H1 (cell line): Measurements from ENCODE around the gene RARA. TPM values are rescaled to one million over a fixed set of nuclear protein-coding genes. Genes with fewer than 3 reads are reported as not detected.

Experiments used
- CTCF ChIA-PET: fragments of 300-600 bp; sonication (Branson Sonifier 250); formaldehyde crosslinking; loops from one replicate; lab custom pipeline; 2021; ENCODE audit not compliant: partially characterized antibody; lab: Charles Lee
- POLR2A ChIA-PET: fragments of 300-600 bp; sonication (Branson Sonifier 250); formaldehyde crosslinking; loops from one replicate; lab custom pipeline; 2021; ENCODE audit warnings: inconsistent platforms; ENCODE audit not compliant: partially characterized antibody; lab: Charles Lee
- DNase-seq, 2 experiments: peaks; one replicate each; pipeline versions ENCODE4 v3.0.0 to v3.0.0-alpha.2; 2010 to 2022; ENCODE audit warnings: low spot score in 2 of 2, low read depth in 1 of 2, mixed read lengths in 1 of 2
- FAIRE-seq: peaks from 2 replicates; lab custom pipeline; 2011; peaks lifted over from hg19 to GRCh38; lab: Jason Lieb, UNC
- H2AFZ ChIP-seq: 2 replicates; pipeline ENCODE4 v1.8.1; 2012; ENCODE audit warnings: low read length, inconsistent platforms
- H2AK5ac ChIP-seq: 2 replicates; pipeline ENCODE4 v1.6.1; 2013; ENCODE audit warnings: low read depth, low read length
- H2BK120ac ChIP-seq: replicated peaks from 2 replicates; pipeline ENCODE3; 2013; ENCODE audit warnings: low read depth, low read length, inconsistent platforms
- H2BK12ac ChIP-seq: 2 replicates; pipeline ENCODE4 v1.6.1; 2013; ENCODE audit warnings: low read depth, low read length
- H2BK15ac ChIP-seq: 2 replicates; pipeline ENCODE4 v1.6.1; 2013; ENCODE audit warnings: low read length
- H2BK20ac ChIP-seq: 2 replicates; pipeline ENCODE4 v1.6.1; 2013; ENCODE audit warnings: low read length
- H2BK5ac ChIP-seq: 2 replicates; pipeline ENCODE4 v1.6.1; 2013; ENCODE audit warnings: low read depth, low read length
- H3K14ac ChIP-seq: 2 replicates; pipeline ENCODE4 v1.6.1; 2013; ENCODE audit warnings: inconsistent platforms; ENCODE audit not compliant: insufficient read length
- H3K18ac ChIP-seq: 2 replicates; pipeline ENCODE4 v1.6.1; 2013; ENCODE audit warnings: low read length; ENCODE audit errors: extremely low read depth
- H3K23ac ChIP-seq: 2 replicates; pipeline ENCODE4 v1.6.1; 2013; ENCODE audit warnings: inconsistent platforms; ENCODE audit not compliant: insufficient read length
- H3K23me2 ChIP-seq: 2 replicates; pipeline ENCODE4 v1.6.1; 2013; ENCODE audit warnings: low read depth, low read length
- H3K27ac ChIP-seq: 2 replicates; pipeline ENCODE4 v1.6.1; 2011; ENCODE audit warnings: low read depth, low read length, inconsistent platforms
- H3K27me3 ChIP-seq, 4 experiments: replicated peaks in 1 of 4; 1 replicate in 1 of 4; 2 replicates in 3 of 4; pipeline versions ENCODE4 v1.6.1 to v1.8.1; 2011 to 2013; ENCODE audit warnings: low read length in 3 of 4, mild to moderate bottlenecking in 3 of 4, inconsistent platforms in 2 of 4, mixed read lengths in 2 of 4, moderate library complexity in 1 of 4; ENCODE audit not compliant: control insufficient read depth in 3 of 4, insufficient read depth in 3 of 4; ENCODE audit errors: extremely low read depth in 1 of 4
- H3K36me3 ChIP-seq, 4 experiments: 2 replicates each; pipeline versions ENCODE4 v1.6.1 to v1.8.1; 2011 to 2013; ENCODE audit warnings: mild to moderate bottlenecking in 4 of 4, low read length in 3 of 4, moderate library complexity in 2 of 4, control low read depth in 1 of 4, inconsistent platforms in 1 of 4; ENCODE audit not compliant: insufficient read depth in 4 of 4, control insufficient read depth in 2 of 4
- H3K4ac ChIP-seq: replicated peaks from 2 replicates; pipeline ENCODE3; 2013; ENCODE audit warnings: low read length, low read depth, mixed read lengths, inconsistent platforms; ENCODE audit not compliant: insufficient read length
- H3K4me1 ChIP-seq, 4 experiments: replicated peaks in 1 of 4; 1 replicate in 1 of 4; 2 replicates in 3 of 4; pipeline versions ENCODE4 v1.6.1 to v1.8.1; 2011 to 2013; ENCODE audit warnings: low read length in 3 of 4, inconsistent platforms in 2 of 4, mixed read lengths in 1 of 4; ENCODE audit not compliant: insufficient read depth in 4 of 4, control insufficient read depth in 3 of 4
- H3K4me2 ChIP-seq, 2 experiments: 2 replicates each; pipeline versions ENCODE4 v1.6.1 to v1.8.1; 2011 to 2013; ENCODE audit warnings: low read depth in 2 of 2, low read length in 2 of 2, control low read depth in 1 of 2, inconsistent platforms in 1 of 2, mild to moderate bottlenecking in 1 of 2; ENCODE audit not compliant: insufficient read depth in 1 of 2
- H3K4me3 ChIP-seq, 4 experiments: fragments of 200-600, 300-600 bp in 1 of 4; sonication (generic), shearing (Covaris generic), sonication (Bioruptor Twin) in 1 of 4; 2 replicates each; pipeline versions ENCODE4 v1.5.1 to v1.8.1; 2011 to 2016; ENCODE audit warnings: low read length in 4 of 4, low read depth in 3 of 4, control low read depth in 2 of 4, inconsistent platforms in 2 of 4, mild to moderate bottlenecking in 2 of 4, mixed read lengths in 1 of 4, moderate library complexity in 1 of 4; ENCODE audit not compliant: insufficient read depth in 2 of 4; ENCODE audit errors: extremely low read depth in 1 of 4
- H3K56ac ChIP-seq: replicated peaks from 2 replicates; pipeline ENCODE3; 2013; ENCODE audit warnings: low read depth, mild to moderate bottlenecking, mixed read lengths, low read length, inconsistent platforms; ENCODE audit not compliant: insufficient read length
- H3K79me1 ChIP-seq: 2 replicates; pipeline ENCODE4 v1.6.1; 2013; ENCODE audit warnings: low read depth, low read length, control low read depth
- H3K79me2 ChIP-seq, 2 experiments: 2 replicates each; pipeline versions ENCODE4 v1.6.1 to v1.8.1; 2012 to 2013; ENCODE audit warnings: low read length in 2 of 2, mild to moderate bottlenecking in 2 of 2, inconsistent platforms in 1 of 2; ENCODE audit not compliant: insufficient read depth in 2 of 2, control insufficient read depth in 1 of 2
- H3K9ac ChIP-seq, 4 experiments: replicated peaks in 1 of 4; 1 replicate in 1 of 4; 2 replicates in 3 of 4; pipeline versions ENCODE4 v1.6.1 to v1.8.1; 2011 to 2013; ENCODE audit warnings: low read depth in 3 of 4, low read length in 3 of 4, control low read depth in 2 of 4, mild to moderate bottlenecking in 2 of 4, moderate library complexity in 2 of 4, inconsistent platforms in 1 of 4; ENCODE audit errors: extremely low read depth in 1 of 4
- H3K9me3 ChIP-seq, 2 experiments: 2 replicates each; pipeline versions ENCODE4 v1.6.1 to v1.8.1; 2012 to 2013; ENCODE audit warnings: mild to moderate bottlenecking in 2 of 2, moderate library complexity in 2 of 2, control low read depth in 1 of 2, inconsistent platforms in 1 of 2, low read depth in 1 of 2, low read length in 1 of 2, mixed read lengths in 1 of 2; ENCODE audit not compliant: insufficient read depth in 2 of 2
- H4K20me1 ChIP-seq, 2 experiments: replicated peaks in 1 of 2; 2 replicates each; pipeline versions ENCODE3 to v1.8.1; 2011 to 2013; ENCODE audit warnings: inconsistent platforms in 2 of 2, low read length in 2 of 2, mild to moderate bottlenecking in 1 of 2; ENCODE audit not compliant: insufficient read depth in 2 of 2, control insufficient read depth in 1 of 2
- H4K5ac ChIP-seq: 2 replicates; pipeline ENCODE4 v1.6.1; 2013; ENCODE audit warnings: low read length, low read depth, mixed read lengths, inconsistent platforms; ENCODE audit not compliant: insufficient read length
- H4K8ac ChIP-seq: 2 replicates; pipeline ENCODE4 v1.8.0; 2013; ENCODE audit warnings: mild to moderate bottlenecking, moderate library complexity, low read length, inconsistent platforms; ENCODE audit not compliant: insufficient read depth; ENCODE audit errors: extremely low read depth
- H4K91ac ChIP-seq: replicated peaks from 2 replicates; pipeline ENCODE3; 2013; ENCODE audit warnings: low read length, mixed read lengths, inconsistent platforms; ENCODE audit not compliant: insufficient read length
- CHD1 ChIP-seq: IDR thresholded peaks from 2 replicates; pipeline ENCODE4 v1.6.1; 2012; ENCODE audit warnings: low read depth, low read length, improper control_type of control experiment
- EP300 ChIP-seq, 2 experiments: IDR thresholded peaks; 1 replicate in 1 of 2; 2 replicates in 1 of 2; pipeline ENCODE4 v1.6.1; 2011 to 2012; ENCODE audit warnings: low read depth in 2 of 2, low read length in 2 of 2, mild to moderate bottlenecking in 2 of 2, borderline replicate concordance in 1 of 2, inconsistent platforms in 1 of 2, moderate library complexity in 1 of 2
- JUN ChIP-seq: IDR thresholded peaks from 2 replicates; pipeline ENCODE4 v1.6.1; 2011; ENCODE audit warnings: low read depth, mild to moderate bottlenecking, improper control_type of control experiment, low read length
- RAD21 ChIP-seq, 2 experiments: IDR thresholded peaks in 1 of 2; conservative IDR thresholded peaks in 1 of 2; 2 replicates each; pipeline ENCODE4 v1.6.1; 2011; ENCODE audit warnings: low read depth in 2 of 2, low read length in 2 of 2, improper control_type of control experiment in 1 of 2, inconsistent platforms in 1 of 2, mild to moderate bottlenecking in 1 of 2, moderate library complexity in 1 of 2
- RBBP5 ChIP-seq: IDR thresholded peaks from 2 replicates; pipeline ENCODE4 v1.7.1; 2012; ENCODE audit warnings: low read depth, mild to moderate bottlenecking, inconsistent platforms, low read length, moderate library complexity, borderline replicate concordance
- RFX5 ChIP-seq: IDR thresholded peaks from 2 replicates; pipeline ENCODE4 v1.6.1; 2011; ENCODE audit warnings: low read depth, low read length, improper control_type of control experiment, borderline replicate concordance
- RNF2 ChIP-seq: fragments of 200-900, 300-1000 bp; sonication (generic); IDR thresholded peaks from 2 replicates; pipeline ENCODE4 v1.7.1; 2016; ENCODE audit warnings: borderline replicate concordance, low read depth, mild to moderate bottlenecking, antibody characterized with exemption, low read length; ENCODE audit not compliant: poor library complexity, severe bottlenecking; ENCODE audit errors: missing control alignments
- SIN3A ChIP-seq, 2 experiments: IDR thresholded peaks in 1 of 2; conservative IDR thresholded peaks in 1 of 2; 2 replicates each; pipeline ENCODE4 v1.6.1; 2011 to 2012; ENCODE audit warnings: low read length in 2 of 2, improper control_type of control experiment in 1 of 2, low read depth in 1 of 2, mild to moderate bottlenecking in 1 of 2
- SRF ChIP-seq: IDR thresholded peaks from 2 replicates; pipeline ENCODE4 v1.6.1; 2011; ENCODE audit warnings: mild to moderate bottlenecking, low read depth, low read length, moderate library complexity
- TAF1 ChIP-seq: IDR thresholded peaks from 2 replicates; pipeline ENCODE4 v1.6.1; 2011; ENCODE audit warnings: mild to moderate bottlenecking, low read depth, low read length
- WGBS, 2 experiments: shearing (Covaris generic) in 1 of 2; methylation state at CpG; one replicate each; pipeline versions ENCODE4 v1.1.6 to v1.1.7; 2013 to 2015; ENCODE audit warnings: low lambda C conversion rate in 2 of 2, mixed read lengths in 2 of 2, inconsistent platforms in 1 of 2, low coverage in 1 of 2, missing lambda C conversion rate in 1 of 2; ENCODE audit not compliant: insufficient replicate concordance in 2 of 2, insufficient coverage in 1 of 2, insufficient read length in 1 of 2; ENCODE audit errors: extremely low coverage in 1 of 2, missing lambda C conversion rate in 1 of 2; 5-methylcytosine and 5-hydroxymethylcytosine counted together
- polyA plus RNA-seq, 7 experiments: library from polyadenylated mRNA; depleted of rRNA in 3 of 7; stranded (reverse) in 5 of 7; unstranded in 2 of 7; fragments of >200 nt in 5 of 7; fragments of 200-250 nt in 2 of 7; gene quantifications; 1 replicate in 5 of 7; 2 replicates in 1 of 7; 4 replicates in 1 of 7; pipeline versions ENCODE4 v1.2.1 to v1.2.3, GENCODE V29; 2011 to 2013; ENCODE audit warnings: missing spikeins in 2 of 7, mixed read lengths in 2 of 7
- total RNA-seq: library from RNA; stranded (reverse); fragmentation: NEBNext Ultra II Directional; extraction: Animal tissue kit (Norgen Biotek cat#: 25700); gene quantifications from 2 replicates; pipeline ENCODE4 v1.2.1, GENCODE V29; 2021

Gene RARA
- total and polyA plus RNA-seq, 2 of the 8 experiments (the other 6 are each of a cell fraction or from before 2014, with no cell fraction given): 4.4 to 16.5 TPM

- no peak overlapping the region for H3K27ac ChIP-seq
- H4K5ac ChIP-seq: no peak overlapping the region
- no peak overlapping the region for H2AFZ ChIP-seq
- ChIA-PET POLR2A (interaction anchor here (0.6 to 30.6 kb wide), 7 partner anchors 8 to 298 kb away, joined by 3 to 570 read pairs (median 3); partner anchors contain the start of genes CDC6, GJD3 and RARA), CTCF (interaction anchor here (0.6 to 39.2 kb wide), 17 partner anchors 8 to 303 kb away, joined by 3 to 1198 read pairs (median 4); partner anchors contain the start of genes GJD3 and RARA)
- peaks cover 0 to 30% (median 16%) of the 10 kb centered on the region in 4 experiments; a peak in 5 of 7 replicates for H3K27me3 ChIP-seq
- peak overlapping the region; percentile 42 to 81 (median 71); a peak in 7 of 8 replicates for H3K4me3 ChIP-seq
- H3K79me2 ChIP-seq: peaks cover 0 to 16% of the 10 kb centered on the region in 2 experiments; a peak in 2 of 4 replicates
- H4K91ac ChIP-seq: no peak overlapping the region
- H2AK5ac ChIP-seq: no peak overlapping the region
- H2BK20ac ChIP-seq: no peak overlapping the region
- H2BK5ac ChIP-seq: no peak overlapping the region
- WGBS, 2 experiments: 3% methylated on average over 6 of the region's 6 CpGs; no CpG with 5 or more reads in 1 of the 2 experiments
- peaks cover 0 to 37% (median 28%) of the 10 kb centered on the region in 4 experiments; a peak in 6 of 7 replicates for H3K4me1 ChIP-seq
- DNase-seq (peak in 1 of 2 experiments; percentile 85), FAIRE-seq (no peak)
- no peak overlapping the region for H3K14ac ChIP-seq
- H3K79me1 ChIP-seq: peaks cover 9% of the 10 kb centered on the region
- H3K9me3 ChIP-seq: no peaks in the 10 kb centered on the region
- H2BK15ac ChIP-seq: 0 out of 2 replicates have a peak overlapping the region, but pooled peaks have one; percentile 40
- peak overlapping the region; percentile 75 to 97 for H3K4me2 ChIP-seq
- 0 out of 2 replicates have a peak overlapping the region, but pooled peaks have one; percentile 39 for H2BK12ac ChIP-seq
- H3K36me3 ChIP-seq: no peaks in the 10 kb centered on the region
- peaks cover 18% of the 10 kb centered on the region for H3K23me2 ChIP-seq
- H3K4ac ChIP-seq: no peak overlapping the region
- H3K56ac ChIP-seq: no peak overlapping the region
- H3K9ac ChIP-seq: no peak overlapping the region
- H4K8ac ChIP-seq: no peak overlapping the region
- H3K18ac ChIP-seq: peak overlapping the region; percentile 24
- peaks cover 12 to 18% of the 10 kb centered on the region in 2 experiments for H4K20me1 ChIP-seq
- no peak overlapping the region for H3K23ac ChIP-seq
- no peak overlapping the region for H2BK120ac ChIP-seq
- no peak for TF ChIP-seq SRF
- TF ChIP-seq SIN3A (conservative IDR thresholded peaks at IDR 0.05 in 1 of 2, IDR thresholded peaks at IDR 0.05 in 1 of 2; ENCODE audit: low read depth in 1 of 2, low read length in 2 of 2): 0 out of 4 replicates have a peak, but pooled peaks have one; percentile 13 to 46
- TF ChIP-seq RNF2: no peak
- no peak for TF ChIP-seq JUN
- TF ChIP-seq CHD1: no peak
- TF ChIP-seq RFX5: no peak
- peak; percentile 28 to 44 for TF ChIP-seq RAD21 (IDR thresholded peaks at IDR 0.05 in 1 of 2, conservative IDR thresholded peaks at IDR 0.05 in 1 of 2; ENCODE audit: low read depth in 2 of 2, low read length in 2 of 2)
- TF ChIP-seq RBBP5: no peak
- TF ChIP-seq EP300 (IDR thresholded peaks at IDR 0.05; ENCODE audit: borderline replicate concordance in 1 of 2, low read depth in 2 of 2, low read length in 2 of 2): no peak
- 0 out of 2 replicates have a peak, but pooled peaks have one; percentile 9 for TF ChIP-seq TAF1
Measured at GRCh38 chr17:40317345-40317873, 8.4 kb downstream of the RARA start.
